ENCODE measurements around the gene FBXO47. TPM values are rescaled to one million over a fixed set of nuclear protein-coding genes. Genes with fewer than 3 reads are reported as not detected.

The FBXO47 gene
- total and polyA plus RNA-seq, 9 of the 15 experiments (the other 6 are each of a cell fraction or from before 2014, with no cell fraction given) = not detected

DNA sequence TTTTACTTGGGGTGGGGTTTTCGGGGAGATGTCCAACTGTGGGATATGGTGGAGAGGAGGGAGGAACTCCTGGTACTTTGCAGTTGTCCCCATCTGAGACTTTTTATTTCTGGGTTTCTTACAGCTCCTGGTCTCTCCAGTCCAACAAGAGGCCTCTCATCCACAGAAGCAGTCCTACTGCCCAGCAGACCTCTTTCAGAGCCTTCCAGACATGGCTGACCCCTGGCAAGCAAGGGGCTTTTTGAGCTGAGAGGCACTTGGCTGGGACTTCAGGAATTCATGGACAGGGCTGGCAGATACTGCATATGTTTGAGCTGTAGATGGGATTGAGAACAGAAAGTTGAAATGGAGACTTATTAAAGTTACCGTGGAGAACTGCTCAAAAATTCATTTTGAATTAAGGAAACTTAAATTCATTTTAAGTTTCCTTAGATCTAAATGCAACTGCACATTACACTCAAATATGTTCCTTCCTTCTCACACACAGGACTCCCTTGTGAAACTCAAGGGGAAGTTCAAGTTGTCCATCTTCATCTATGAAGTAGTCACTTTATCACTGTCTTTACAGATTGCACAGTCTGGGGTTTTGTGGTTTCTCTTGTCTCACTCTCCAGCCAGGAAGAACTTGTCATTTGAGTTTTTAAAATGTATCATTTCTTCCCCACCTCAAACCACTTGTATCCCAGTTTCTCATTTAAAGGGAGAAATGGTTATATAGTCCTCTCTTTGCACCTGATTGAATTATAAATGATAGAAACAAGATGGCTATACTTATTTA, 40.7 kb downstream of the FBXO47 start (continued):
- TF ChIP-seq, protein P1, sequence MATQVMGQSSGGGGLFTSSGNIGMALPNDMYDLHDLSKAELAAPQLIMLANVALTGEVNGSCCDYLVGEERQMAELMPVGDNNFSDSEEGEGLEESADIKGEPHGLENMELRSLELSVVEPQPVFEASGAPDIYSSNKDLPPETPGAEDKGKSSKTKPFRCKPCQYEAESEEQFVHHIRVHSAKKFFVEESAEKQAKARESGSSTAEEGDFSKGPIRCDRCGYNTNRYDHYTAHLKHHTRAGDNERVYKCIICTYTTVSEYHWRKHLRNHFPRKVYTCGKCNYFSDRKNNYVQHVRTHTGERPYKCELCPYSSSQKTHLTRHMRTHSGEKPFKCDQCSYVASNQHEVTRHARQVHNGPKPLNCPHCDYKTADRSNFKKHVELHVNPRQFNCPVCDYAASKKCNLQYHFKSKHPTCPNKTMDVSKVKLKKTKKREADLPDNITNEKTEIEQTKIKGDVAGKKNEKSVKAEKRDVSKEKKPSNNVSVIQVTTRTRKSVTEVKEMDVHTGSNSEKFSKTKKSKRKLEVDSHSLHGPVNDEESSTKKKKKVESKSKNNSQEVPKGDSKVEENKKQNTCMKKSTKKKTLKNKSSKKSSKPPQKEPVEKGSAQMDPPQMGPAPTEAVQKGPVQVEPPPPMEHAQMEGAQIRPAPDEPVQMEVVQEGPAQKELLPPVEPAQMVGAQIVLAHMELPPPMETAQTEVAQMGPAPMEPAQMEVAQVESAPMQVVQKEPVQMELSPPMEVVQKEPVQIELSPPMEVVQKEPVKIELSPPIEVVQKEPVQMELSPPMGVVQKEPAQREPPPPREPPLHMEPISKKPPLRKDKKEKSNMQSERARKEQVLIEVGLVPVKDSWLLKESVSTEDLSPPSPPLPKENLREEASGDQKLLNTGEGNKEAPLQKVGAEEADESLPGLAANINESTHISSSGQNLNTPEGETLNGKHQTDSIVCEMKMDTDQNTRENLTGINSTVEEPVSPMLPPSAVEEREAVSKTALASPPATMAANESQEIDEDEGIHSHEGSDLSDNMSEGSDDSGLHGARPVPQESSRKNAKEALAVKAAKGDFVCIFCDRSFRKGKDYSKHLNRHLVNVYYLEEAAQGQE (IDR thresholded peaks at IDR 0.05; ENCODE audit: borderline replicate concordance) = peak; percentile 12; the same call in 1 of the 2 replicates
- TF ChIP-seq, protein P1 (CRISPR knock-in tag; IDR thresholded peaks at IDR 0.05; ENCODE audit: low read depth) = no peak
- peak; percentile 52; the same call in 1 of the 2 replicates for TF ChIP-seq STAT5A (IDR thresholded peaks at IDR 0.05; ENCODE audit: borderline replicate concordance, low read length)
- TF ChIP-seq NBN (IDR thresholded peaks at IDR 0.05; ENCODE audit: low read depth) = peak; percentile 74; the same call in 1 of the 2 replicates
- 0 out of 2 replicates have a peak, but pooled peaks have one; percentile 21 for TF ChIP-seq BCOR (IDR thresholded peaks at IDR 0.05)
- TF ChIP-seq, protein P2, sequence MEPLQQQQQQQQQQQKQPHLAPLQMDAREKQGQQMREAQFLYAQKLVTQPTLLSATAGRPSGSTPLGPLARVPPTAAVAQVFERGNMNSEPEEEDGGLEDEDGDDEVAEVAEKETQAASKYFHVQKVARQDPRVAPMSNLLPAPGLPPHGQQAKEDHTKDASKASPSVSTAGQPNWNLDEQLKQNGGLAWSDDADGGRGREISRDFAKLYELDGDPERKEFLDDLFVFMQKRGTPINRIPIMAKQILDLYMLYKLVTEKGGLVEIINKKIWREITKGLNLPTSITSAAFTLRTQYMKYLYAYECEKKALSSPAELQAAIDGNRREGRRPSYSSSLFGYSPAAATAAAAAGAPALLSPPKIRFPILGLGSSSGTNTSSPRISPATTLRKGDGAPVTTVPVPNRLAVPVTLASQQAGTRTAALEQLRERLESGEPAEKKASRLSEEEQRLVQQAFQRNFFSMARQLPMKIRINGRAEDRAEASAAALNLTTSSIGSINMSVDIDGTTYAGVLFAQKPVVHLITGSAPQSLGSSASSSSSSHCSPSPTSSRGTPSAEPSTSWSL (CRISPR knock-in tag; IDR thresholded peaks at IDR 0.05; ENCODE audit: borderline replicate concordance) = no peak
- TF ChIP-seq, protein P3, sequence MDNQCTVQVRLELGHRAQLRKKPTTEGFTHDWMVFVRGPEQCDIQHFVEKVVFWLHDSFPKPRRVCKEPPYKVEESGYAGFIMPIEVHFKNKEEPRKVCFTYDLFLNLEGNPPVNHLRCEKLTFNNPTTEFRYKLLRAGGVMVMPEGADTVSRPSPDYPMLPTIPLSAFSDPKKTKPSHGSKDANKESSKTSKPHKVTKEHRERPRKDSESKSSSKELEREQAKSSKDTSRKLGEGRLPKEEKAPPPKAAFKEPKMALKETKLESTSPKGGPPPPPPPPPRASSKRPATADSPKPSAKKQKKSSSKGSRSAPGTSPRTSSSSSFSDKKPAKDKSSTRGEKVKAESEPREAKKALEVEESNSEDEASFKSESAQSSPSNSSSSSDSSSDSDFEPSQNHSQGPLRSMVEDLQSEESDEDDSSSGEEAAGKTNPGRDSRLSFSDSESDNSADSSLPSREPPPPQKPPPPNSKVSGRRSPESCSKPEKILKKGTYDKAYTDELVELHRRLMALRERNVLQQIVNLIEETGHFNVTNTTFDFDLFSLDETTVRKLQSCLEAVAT (IDR thresholded peaks at IDR 0.05) = peak in 1 of 2 experiments; percentile 96; a peak in 2 of 4 replicates
- 0 out of 2 replicates have a peak, but pooled peaks have one; percentile 37 for TF ChIP-seq ZNF197 (CRISPR knock-in tag; IDR thresholded peaks at IDR 0.05; ENCODE audit: low read depth)
- peak; percentile 87 for TF ChIP-seq MECOM (CRISPR knock-in tag; IDR thresholded peaks at IDR 0.05)
- peak; percentile 81 for TF ChIP-seq CEBPB (tag; IDR thresholded peaks at IDR 0.05)
- peak; percentile 44; the same call in 1 of the 2 replicates for TF ChIP-seq EP300 (IDR thresholded peaks at IDR 0.05; ENCODE audit: low read length)
- 0 out of 2 replicates have a peak, but pooled peaks have one; percentile 40 for TF ChIP-seq FOXM1 (IDR thresholded peaks at IDR 0.05; ENCODE audit: low read depth)
- TF ChIP-seq FOXM1 (CRISPR knock-in tag; IDR thresholded peaks at IDR 0.05; ENCODE audit: low read depth) = no peak
- TF ChIP-seq TRIM24 (IDR thresholded peaks at IDR 0.05) = peak in 1 of 2 experiments; percentile 59; a peak in 1 of 4 replicates

Measured in K562 (cell line).